Loucy (cell line): ENCODE results near the gene PDE4D.

Experiments used
- H2AFZ ChIP-seq: fragments of 200-600 bp; sonication (generic); 2 replicates; pipeline ENCODE4 v1.6.0; 2016; ENCODE audit warnings: antibody characterized with exemption, mild to moderate bottlenecking, low read length, moderate library complexity
- H3F3A ChIP-seq: fragments of 200-600 bp; 2 replicates; pipeline ENCODE4 v1.6.0; 2016; ENCODE audit warnings: antibody characterized with exemption, low read depth, mild to moderate bottlenecking
- H3K27me3 ChIP-seq: fragments of 200-600 bp; sonication (generic); 2 replicates; pipeline ENCODE4 v1.6.1; 2014; ENCODE audit warnings: low read length, mild to moderate bottlenecking; ENCODE audit not compliant: insufficient read depth, poor library complexity, severe bottlenecking
- H3K36me3 ChIP-seq: fragments of 200-600 bp; sonication (generic); 2 replicates; pipeline ENCODE4 v1.6.1; 2016; ENCODE audit warnings: low read length; ENCODE audit not compliant: insufficient read depth
- H3K4me1 ChIP-seq: fragments of 200-600 bp; sonication (generic); 2 replicates; pipeline ENCODE4 v1.5.1; 2014; ENCODE audit warnings: low read length, mild to moderate bottlenecking; ENCODE audit not compliant: insufficient read depth, poor library complexity, severe bottlenecking
- H3K4me2 ChIP-seq: fragments of 200-600 bp; sonication (generic); 2 replicates; pipeline ENCODE4 v1.6.0; 2014; ENCODE audit warnings: antibody characterized with exemption, low read length, low read depth, mild to moderate bottlenecking; ENCODE audit not compliant: poor library complexity, severe bottlenecking
- H3K4me3 ChIP-seq: fragments of 200-600 bp; sonication (generic); 2 replicates; pipeline ENCODE4 v1.5.1; 2014; ENCODE audit warnings: low read length, mild to moderate bottlenecking, mixed read lengths; ENCODE audit not compliant: poor library complexity, severe bottlenecking
- H3K79me2 ChIP-seq: fragments of 200-600 bp; sonication (generic); 2 replicates; pipeline ENCODE4 v1.6.1; 2014; ENCODE audit warnings: low read length; ENCODE audit not compliant: insufficient read depth
- H3K9ac ChIP-seq: fragments of 200-600 bp; sonication (generic); 2 replicates; pipeline ENCODE4 v1.6.0; 2014; ENCODE audit warnings: mild to moderate bottlenecking, low read depth, low read length, moderate library complexity; ENCODE audit not compliant: poor library complexity, severe bottlenecking
- H3K9me2 ChIP-seq: fragments of 200-600 bp; sonication (generic); replicated peaks from 2 replicates; pipeline ENCODE4 v1.6.1; 2016; ENCODE audit warnings: low read depth, low read length, mixed read lengths
- H3K9me3 ChIP-seq: fragments of 200-600 bp; sonication (generic); 2 replicates; pipeline ENCODE4 v1.6.1; 2014; ENCODE audit warnings: mild to moderate bottlenecking, antibody characterized with exemption, low read length, low read depth; ENCODE audit not compliant: insufficient read depth
- H4K20me1 ChIP-seq: fragments of 200-600 bp; sonication (generic); 2 replicates; pipeline ENCODE4 v1.6.0; 2014; ENCODE audit warnings: antibody characterized with exemption, low read length, mild to moderate bottlenecking; ENCODE audit not compliant: insufficient read depth, poor library complexity, severe bottlenecking
- CTCF ChIP-seq: fragments of 200-600 bp; sonication (generic); conservative IDR thresholded peaks from 2 replicates; pipeline ENCODE4 v1.5.1; 2014; ENCODE audit warnings: mild to moderate bottlenecking, antibody characterized with exemption, low read length
- EZH2phosphoT487 ChIP-seq: fragments of 200-600 bp; IDR thresholded peaks from 2 replicates; pipeline ENCODE4 v1.6.1; 2018; ENCODE audit warnings: antibody characterized with exemption, mild to moderate bottlenecking, moderate library complexity, borderline replicate concordance

The PDE4D gene

GRCh38 chr5:59722874-59723273, 170.7 kb downstream of the PDE4D start:
- Histone ChIP-seq H3K9me2 (no peaks in the 10 kb centered on the region), H3F3A (no peaks in the 10 kb centered on the region), H3K79me2 (no peaks in the 10 kb centered on the region), H4K20me1 (no peaks in the 10 kb centered on the region), H3K4me3 (no peak overlapping the region), H3K9ac (no peak overlapping the region), H2AFZ (no peak overlapping the region), H3K36me3 (no peaks in the 10 kb centered on the region), H3K4me1 (no peaks in the 10 kb centered on the region), H3K4me2 (no peak overlapping the region), H3K9me3 (no peaks in the 10 kb centered on the region), H3K27me3 (no peaks in the 10 kb centered on the region)
- no peak for TF ChIP-seq CTCF
- no peak for TF ChIP-seq EZH2phosphoT487

GRCh38 chr5:59721741-59722140, 171.8 kb downstream of the PDE4D start:
- Histone ChIP-seq H2AFZ (no peak overlapping the region), H3K4me1 (no peaks in the 10 kb centered on the region), H3K9ac (no peak overlapping the region), H3K9me3 (no peaks in the 10 kb centered on the region), H4K20me1 (no peaks in the 10 kb centered on the region), H3K4me2 (no peak overlapping the region), H3K36me3 (no peaks in the 10 kb centered on the region), H3K9me2 (no peaks in the 10 kb centered on the region), H3K27me3 (no peaks in the 10 kb centered on the region), H3K79me2 (no peaks in the 10 kb centered on the region), H3F3A (no peaks in the 10 kb centered on the region), H3K4me3 (no peak overlapping the region)
- TF ChIP-seq EZH2phosphoT487: no peak
- TF ChIP-seq CTCF: no peak

DNA sequence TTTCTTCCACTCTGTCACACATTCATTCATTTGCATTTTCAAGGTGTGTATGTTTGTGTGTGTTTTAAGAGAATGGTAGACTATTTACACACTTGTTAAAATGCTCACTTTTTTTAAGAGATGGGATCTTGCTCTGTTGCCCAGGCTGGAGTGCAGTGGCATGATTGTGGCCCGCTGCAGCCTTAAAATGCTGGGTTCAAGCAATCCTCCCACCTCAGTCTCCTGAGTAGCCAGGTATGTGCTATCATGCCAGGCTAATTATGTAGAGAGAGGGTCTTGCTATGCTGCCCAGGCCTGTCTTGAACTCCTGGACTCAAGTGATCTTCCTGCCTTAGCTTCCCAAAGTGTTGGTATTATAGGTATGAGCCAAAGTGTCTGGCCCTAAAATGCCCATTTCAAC, 173.5 kb downstream of the PDE4D start:
- H2AFZ ChIP-seq: no peak overlapping the region
- TF ChIP-seq CTCF: no peak
- TF ChIP-seq EZH2phosphoT487: no peak

More for the DNA sequence above, 173.5 kb downstream of the PDE4D start:
- H3F3A ChIP-seq: no peaks in the 10 kb centered on the region
- no peaks in the 10 kb centered on the region for H3K4me1 ChIP-seq
- H3K4me2 ChIP-seq: no peak overlapping the region
- H3K27me3 ChIP-seq: no peaks in the 10 kb centered on the region
- no peaks in the 10 kb centered on the region for H3K9me3 ChIP-seq
- no peaks in the 10 kb centered on the region for H3K36me3 ChIP-seq
- H3K9me2 ChIP-seq: no peaks in the 10 kb centered on the region
- H3K9ac ChIP-seq: no peak overlapping the region
- no peaks in the 10 kb centered on the region for H4K20me1 ChIP-seq
- no peaks in the 10 kb centered on the region for H3K79me2 ChIP-seq
- H3K4me3 ChIP-seq: no peak overlapping the region
